NOMO-1 (cell line): Measurements from ENCODE around the gene PARVA.
"Not testable (repeated sequence)": the region's sequence is repeated elsewhere in the genome, so short reads cannot be mapped to it uniquely, and the experiment has no call there.

Source experiments
- DNase-seq, 2 experiments: peaks; one replicate each; lab custom pipeline; 2025; ENCODE audit not compliant: unreplicated experiment in 2 of 2; lab: John Stamatoyannopoulos, UW

Gene PARVA

DNA sequence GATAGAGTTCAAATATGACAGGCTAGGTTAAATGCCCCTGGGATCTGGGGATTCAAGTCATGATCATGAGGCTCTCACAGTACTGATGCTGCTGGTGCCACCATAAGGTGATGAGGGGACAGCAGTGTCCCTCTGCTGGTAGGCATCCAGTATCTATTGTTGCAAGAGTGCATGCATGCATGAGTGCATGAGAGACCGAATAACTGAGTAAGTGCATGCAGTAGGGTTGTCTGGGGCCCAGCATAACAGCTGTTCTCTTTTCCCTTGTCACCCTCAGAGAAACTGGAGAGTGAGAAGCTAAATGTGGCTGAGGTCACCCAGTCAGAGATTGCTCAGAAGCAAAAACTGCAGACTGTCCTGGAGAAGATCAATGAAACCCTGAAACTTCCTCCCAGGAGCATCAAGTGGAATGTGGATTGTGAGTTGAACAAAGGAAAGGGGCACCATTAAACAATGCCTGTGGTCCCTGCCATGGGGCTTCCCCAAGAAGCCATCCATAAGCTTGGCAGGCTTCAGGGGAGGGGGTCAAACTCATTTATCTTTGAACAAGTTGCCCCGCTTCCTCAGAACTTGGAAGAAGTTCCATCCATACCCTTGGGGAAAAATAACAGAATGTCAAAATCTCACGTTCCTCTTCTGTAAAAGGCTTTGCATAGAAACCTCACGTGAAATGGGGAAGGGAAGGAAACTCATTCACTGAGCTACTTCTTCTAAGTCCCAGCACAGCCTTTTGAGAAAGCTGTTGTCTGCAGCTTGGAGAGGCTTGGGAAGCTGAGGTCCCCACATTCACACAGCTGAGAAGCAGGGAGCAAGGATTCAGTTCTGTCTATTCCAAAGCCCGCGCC is 119.0 kb downstream of the PARVA start:
- DNase-seq: no peak

DNA sequence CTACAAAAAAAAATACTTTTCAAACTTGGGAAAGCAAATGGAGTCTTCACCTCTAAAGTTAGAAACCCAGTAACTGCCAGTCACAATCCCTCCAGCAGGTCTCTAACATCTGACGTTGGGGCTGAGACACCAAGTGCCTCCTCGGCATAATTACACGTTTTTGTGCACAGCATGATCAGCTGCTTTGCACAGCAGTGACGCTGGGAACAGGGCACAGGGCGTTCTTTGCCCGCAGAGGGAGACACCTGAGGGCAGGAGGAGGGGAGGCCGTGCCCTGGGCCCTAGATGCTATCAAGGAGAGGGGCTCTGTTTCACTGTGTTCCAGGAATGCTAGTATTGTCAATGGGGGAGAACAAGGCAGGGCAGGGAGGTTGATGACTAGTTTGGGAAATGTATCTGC is 120.1 kb downstream of the PARVA start:
- no peak for DNase-seq

DNA sequence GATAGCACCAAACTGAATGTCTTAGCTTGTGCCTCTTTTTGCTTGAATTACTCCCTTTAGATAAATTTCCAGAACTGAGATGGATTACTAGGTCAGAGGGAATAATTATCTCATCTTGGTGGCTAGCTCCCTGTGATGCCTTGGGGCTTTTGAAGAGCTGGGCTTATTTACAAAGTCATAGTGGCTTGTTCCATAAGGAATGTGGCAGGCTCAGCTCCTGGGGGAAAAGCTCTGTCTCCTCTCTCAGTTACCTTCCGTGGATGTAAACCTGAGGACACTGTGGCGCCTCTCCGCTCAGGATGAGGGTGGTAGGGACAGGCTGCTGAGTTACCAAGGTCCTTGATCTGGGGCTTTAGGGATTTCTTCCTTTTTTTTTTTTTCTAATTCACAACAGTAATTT is 121.7 kb downstream of the PARVA start:
- DNase-seq: no peak

DNA sequence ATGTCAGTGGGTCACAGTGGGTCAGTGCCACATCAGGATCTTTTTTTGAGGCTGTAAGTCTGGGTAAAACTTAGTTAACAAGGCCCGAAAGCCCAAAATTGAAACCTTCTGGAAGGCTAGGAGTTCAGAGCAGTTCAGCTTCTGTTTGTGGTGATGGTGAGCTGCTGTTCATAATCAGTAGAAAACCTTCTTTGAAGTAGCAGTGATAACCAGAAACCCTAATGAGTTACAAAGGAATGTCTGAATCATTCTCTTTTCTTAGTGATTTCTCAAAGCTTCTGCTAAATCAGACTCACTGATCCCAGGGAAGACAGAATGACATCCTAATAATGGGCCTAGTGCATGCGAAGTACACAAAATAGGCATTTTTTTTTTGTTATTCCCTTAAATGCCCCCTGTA is 124.7 kb downstream of the PARVA start:
- no peak for DNase-seq

- no peak for DNase-seq
These were observed 125.7 kb downstream of the PARVA start for GRCh38 chr11:12503039-12503484.

DNA sequence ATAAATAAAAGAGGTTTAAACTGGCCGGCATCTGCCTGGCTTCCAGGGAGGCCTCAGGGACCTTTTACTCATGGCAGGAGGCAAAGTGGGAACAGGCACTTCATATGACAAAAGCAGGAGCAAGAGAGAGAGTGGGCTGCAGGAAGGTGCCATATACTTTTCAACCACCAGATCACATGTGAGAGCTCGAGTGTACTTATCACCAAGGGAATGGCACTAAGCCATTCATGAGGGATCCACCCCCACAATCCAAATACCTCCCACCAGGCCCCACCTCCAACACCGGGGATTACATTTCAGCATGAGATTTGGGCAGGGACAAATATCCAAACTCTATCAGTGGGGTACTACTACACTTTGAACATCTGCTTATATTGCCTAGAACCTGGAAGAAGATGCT is 126.5 kb downstream of the PARVA start:
- DNase-seq: no peak

DNA sequence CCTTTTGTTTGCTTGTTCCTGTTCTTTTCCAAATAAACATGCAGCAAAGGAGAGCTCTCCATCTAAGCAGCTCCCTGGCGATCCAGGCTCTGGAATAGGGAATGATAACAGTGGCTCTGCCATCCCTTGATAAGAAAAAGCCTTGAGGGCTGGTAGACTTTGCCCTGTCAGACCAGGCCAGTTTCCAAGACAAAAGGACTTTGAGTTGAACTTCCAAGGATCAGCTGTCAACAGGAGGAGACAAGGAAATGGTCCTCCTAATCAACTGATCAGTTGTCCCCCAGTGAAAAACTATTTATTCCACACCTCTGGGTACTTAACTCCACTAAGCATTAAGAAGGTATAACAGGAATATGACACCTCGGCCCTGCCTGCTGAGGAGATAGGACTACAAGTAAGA is 127.8 kb downstream of the PARVA start:
- DNase-seq: no peak

DNA sequence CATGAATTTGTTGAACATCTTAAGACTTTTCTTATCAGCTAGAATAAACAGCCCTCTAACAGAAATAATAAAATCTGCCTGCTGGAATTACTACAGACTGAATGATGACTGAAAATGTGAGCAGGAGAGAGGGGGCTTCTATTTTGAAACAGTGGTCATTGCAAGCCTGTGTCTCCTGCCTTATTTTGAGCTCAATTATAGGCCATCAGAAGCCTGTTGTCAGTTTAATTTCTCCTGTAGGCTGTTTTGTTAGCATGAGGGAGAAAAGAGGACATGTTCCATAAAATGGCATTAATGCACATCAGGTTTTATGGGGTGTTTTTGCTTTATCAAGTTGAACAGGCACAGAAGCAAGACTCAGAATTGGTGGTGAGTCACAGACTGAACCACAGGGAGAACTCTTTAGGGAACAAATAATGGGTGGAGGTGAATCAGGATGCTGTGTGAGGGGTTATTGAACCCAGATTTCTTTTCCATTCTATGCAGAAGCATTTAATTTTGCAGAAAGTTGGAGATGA is 129.1 kb downstream of the PARVA start:
- DNase-seq: no peak

- DNase-seq: no peak
These were observed 130.0 kb downstream of the PARVA start for GRCh38 chr11:12507391-12507790.

GRCh38 chr11:12508151-12508751 is 130.9 kb downstream of the PARVA start:
- DNase-seq: no peak

DNA sequence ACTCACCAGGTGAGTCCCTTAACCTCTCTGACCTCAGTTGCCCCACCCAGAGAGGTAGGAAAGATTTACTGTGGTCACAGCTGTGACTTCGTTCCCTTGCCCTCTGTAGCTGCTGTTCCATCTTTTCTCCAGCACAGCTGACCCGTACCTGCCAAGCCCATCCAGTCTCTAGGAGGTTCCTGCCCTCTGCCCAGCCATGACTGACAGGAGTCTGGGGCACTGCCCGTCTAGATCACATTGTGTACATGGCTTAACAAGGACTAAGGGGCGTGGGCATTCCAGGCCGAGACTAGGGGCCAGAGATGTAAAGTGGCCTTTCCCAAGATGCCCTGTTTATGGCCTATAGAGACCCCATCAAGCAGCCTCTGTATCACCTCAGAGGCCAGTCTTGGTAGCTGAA is 132.0 kb downstream of the PARVA start:
- no peak for DNase-seq

DNA sequence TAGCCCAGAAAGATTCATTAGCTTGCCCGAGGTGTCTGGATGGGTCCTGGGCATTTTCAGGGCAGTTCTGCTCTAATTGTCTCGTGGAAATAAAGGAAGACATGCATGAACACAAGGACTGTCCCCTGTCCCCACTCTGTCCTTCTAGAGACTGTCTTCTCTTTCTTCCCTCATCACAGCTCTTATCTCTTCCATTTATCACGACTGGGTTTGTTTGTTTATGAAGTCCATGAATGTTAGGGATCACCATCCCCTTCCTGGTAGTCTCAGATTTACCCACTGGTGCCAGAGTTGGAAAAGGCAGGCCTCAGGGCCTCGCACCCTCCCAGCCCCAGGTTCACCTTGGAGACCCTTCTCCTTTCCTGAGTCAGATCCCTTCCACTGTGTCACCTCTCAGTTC is 134.8 kb downstream of the PARVA start:
- no peak for DNase-seq

GRCh38 chr11:12512826-12513395 is 135.5 kb downstream of the PARVA start:
- no peak for DNase-seq

DNA sequence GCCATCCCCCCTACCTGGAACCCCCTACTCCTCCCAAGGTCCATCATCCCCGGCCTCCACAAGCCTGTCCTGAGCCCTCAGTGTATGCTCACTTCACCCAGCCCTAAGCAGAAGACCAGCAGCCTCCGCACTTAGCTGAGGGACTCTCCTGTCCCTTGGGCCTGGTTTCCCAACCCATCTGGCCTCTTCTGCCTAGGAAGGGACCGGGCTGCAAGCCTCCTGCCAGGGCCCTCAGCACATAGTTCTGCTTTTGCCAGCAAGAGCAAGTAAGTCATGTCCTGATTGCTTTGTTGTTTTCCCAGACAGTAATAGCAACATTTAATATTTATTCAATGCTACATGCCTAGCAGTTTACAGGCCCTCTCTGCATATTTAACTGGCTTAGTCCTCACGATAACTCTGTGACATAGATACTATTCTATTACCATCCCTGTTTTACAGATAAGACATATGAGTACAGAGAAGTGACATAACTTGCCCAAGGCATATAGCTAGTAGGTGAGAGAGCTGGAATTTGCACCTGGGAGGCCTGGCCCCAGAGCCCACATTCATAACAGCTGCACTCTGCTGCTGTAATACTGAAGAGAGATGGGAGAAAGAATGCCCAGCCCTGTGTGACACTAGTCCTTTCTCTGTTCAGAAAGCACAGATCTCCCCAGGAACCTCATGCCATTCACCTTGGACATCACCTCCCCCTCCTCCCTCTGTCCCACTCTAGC is 139.2 kb downstream of the PARVA start:
- DNase-seq: no peak

DNA sequence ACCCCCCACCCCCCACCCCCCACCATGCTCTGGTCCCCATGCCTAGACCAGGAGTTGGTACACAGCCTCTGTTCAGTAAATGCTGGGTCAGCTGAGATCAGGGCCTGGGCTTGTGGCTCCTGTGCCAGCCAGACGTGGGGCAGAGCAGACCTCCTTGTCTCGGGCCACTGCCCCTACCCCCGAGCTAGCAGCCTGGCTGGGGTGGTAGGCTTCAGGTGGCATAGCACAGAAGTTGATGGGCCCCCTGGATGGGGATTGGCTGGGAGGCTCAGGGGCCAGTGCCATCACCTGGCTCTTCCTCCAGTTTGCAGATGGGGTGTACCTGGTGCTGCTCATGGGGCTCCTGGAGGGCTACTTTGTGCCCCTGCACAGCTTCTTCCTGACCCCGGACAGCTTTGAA is 139.9 kb downstream of the PARVA start:
- no peak for DNase-seq

DNA sequence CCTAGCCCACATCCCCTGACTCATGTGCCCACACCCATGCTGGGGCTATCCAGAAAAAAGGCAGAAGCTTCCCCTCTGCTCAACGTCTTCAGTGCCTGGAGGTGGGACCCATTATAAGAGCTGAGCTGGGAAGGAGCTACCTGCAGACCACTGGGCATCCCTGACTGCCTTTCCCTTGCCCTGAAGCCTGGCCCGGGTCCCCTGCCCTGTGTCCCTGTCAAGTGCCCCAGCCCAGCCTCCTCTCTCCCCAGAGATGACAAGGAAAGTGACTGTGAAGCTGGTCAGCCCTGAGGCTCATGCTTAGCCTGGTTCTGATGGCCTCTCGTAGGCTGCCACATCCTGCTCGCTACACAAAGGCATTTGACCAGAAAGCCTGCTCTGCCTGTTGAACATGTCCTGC is 140.4 kb downstream of the PARVA start:
- DNase-seq: no peak

DNA sequence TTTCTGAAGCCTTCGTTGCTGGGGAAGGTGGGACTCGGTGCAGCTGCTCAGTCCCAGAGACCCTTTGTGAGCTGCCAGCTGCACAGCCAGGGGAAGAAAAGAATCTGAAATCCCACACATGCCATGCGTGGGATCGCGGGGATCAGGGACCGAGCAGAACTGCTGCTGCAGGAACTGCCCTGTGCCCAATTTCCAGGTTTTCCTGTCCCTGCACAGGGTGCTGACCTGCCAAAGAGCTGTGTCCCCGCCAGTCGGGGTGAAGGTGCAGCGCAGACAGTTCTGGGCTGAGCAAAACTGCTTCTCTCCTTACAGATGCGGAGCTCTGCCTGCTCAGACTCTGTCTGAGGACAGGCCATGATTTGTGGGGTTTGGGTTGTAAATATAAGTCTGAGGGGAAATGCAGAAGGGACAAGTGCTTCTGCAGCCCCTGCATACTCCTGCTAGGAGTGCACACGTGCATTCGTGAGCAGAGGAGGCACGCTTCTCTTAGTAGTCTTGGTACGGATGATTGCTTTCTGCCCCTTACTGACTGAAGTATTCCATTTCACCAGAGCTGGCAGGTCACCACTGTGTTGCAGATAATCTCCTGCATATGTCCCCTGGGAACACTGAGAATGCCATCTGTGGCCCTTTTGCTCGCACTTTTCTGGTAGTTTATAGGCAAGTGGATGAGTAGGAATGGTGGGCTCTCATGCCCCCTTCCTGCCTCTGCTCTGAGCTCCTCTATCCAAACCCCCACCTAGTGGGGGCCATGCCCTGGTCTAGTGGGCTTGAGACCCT is 141.4 kb downstream of the PARVA start:
- DNase-seq: no peak

GRCh38 chr11:12520054-12520453 is 142.7 kb downstream of the PARVA start:
- DNase-seq: no peak

DNA sequence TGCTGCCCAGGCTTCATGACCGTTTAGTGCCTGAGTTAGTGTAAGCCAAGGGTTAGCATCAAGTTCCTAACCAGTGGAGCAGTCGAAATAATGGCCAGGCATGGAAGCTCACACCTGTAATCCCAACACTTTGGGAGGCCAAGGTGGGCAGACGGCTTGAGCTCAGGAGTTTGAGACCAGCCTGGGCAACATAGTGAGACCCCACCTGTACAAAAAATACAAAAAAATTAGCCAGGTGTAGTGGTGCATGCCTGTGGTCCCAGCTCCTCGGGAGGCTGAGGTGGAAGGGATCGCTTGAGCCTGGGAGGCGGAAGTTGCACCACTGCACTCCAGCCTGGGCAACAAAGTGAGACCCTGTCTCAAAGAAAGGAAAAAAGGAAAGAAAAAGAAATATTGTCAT is 143.2 kb downstream of the PARVA start:
- DNase-seq: not testable (repeated sequence)

DNA sequence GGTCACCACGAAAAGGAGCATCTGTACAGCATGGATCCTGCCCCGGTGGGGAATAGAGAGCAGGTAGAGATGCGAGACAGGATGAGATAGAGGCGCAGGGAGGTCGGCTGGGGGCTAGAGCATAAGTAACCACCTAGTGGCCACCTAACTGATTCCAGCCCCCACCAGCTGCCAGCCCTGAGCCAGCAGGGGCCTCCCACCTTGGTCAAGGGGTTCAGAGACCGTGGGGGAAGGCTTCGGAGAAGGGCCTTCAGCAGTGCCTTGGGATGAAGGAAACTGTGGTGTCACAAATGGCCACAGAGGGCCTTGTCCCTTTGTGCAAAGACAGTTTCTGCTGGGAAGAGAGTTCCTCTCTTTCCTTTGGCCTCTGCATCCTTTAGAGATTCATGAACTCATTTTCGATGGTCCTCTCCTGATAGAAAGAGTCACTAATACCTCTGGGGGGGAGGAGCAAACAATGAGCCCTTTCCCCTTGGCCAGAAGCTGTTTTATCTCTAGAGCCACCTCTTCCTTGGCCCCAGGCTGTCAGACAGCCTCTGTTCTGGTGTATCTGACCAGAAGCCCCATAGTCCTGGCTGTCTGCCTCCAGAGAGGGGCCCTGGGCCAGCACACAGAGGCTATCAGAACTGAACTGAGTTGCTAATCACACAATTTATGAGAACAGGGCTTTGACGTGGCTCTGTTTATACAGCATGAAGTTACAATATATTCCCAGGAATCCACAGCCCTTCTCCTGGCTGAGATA is 146.0 kb downstream of the PARVA start:
- no peak for DNase-seq
